ENCODE results near the gene PAK5. TPM values are rescaled to one million over a fixed set of nuclear protein-coding genes. Genes with fewer than 3 reads are reported as not detected.
A peak's percentile ranks its signal among the peaks of the same experiment; 100 is the strongest.

The PAK5 gene
- total RNA-seq, 2 donors from 2014 or later, result not detected

DNA sequence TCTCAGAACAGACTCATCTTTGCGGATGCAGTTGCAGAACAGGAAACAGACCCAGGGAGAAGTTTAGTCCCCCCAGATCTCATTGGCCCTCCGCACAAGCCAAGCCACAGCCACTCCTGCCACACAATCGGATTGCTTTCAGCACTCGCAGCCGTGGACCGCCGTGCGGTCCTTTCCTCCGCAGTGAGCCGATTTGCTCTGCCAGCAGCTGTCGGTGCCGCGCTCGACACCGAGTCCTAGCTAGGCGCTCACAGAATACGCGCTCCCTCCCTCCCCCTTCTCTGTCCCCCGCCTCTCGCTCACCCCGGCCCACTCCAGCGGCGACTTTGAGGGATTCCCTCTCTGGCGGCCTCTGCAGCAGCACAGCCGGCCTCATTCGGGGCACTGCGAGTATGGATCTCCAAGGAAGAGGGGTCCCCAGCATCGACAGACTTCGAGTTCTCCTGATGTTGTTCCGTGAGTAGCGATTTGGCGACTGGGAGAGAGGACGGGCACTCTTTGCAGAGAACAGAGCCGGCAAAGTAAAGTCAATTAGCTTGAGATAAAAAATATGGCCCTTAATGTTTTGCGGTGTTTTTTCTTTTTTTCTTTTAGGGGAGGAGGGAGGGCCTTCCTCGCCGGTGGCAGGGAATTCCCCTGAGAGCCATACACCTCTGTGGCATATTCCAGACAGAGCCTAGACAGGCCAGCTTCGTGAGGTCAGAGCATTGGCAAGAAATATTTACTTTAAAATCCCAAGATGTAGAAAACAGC, 324.2 kb downstream of the PAK5 start, which contains the start of gene LAMP5:
LAMP5 (plus strand) TSS at position 130 of the 753 bp plus-strand sequence; CDS start at position 393, 263 bp downstream.
- DNase-seq, result peak; percentile 36
- peak; percentile 56 to 70 for ATAC-seq
- intact Hi-C loops (cut with DNase I), result no loop called here

DNA sequence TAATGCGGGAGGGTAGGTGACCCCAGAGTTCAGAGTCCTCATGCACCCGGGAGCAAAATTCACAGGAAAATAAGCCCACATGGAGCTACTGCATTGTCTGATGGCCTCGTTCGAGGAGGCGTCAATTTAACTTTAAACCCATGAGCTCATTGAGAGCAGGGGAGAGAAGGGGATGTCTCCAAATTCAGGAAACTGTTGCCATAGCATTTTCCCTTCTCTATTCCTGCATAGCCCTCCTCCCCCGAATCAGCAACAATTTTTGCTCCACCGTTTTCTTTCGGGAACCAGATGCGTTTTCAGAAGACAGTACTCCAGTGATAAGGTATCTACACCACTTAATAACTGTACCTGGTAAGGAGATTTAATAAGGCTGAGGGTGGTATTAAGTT, 324.8 kb downstream of the PAK5 start:
- DNase-seq (no peak), ATAC-seq (no peak)
- intact Hi-C loops (cut with DNase I), result no loop called here

DNA sequence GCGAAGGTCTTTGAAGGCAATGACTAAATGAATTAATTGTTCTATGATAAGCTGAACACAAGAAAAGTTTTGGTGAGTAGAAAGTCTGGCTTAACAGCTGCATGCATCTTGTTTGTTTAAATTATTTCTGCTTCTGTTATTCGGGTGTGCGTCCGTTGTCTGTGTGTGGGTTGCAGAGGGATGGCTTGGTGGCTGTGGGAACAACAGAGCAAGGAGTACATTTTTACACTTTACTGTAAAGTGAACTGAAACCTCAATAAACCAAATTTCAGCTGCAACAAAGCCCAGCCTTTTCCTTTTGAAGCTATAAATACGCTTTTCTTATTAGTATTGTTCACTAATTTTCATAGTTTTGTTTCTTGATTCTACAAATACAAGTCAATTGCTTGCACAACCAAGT, 328.0 kb downstream of the PAK5 start:
- intact Hi-C loops (cut with DNase I), result no loop called here
- ATAC-seq (no peak), DNase-seq (no peak)

DNA sequence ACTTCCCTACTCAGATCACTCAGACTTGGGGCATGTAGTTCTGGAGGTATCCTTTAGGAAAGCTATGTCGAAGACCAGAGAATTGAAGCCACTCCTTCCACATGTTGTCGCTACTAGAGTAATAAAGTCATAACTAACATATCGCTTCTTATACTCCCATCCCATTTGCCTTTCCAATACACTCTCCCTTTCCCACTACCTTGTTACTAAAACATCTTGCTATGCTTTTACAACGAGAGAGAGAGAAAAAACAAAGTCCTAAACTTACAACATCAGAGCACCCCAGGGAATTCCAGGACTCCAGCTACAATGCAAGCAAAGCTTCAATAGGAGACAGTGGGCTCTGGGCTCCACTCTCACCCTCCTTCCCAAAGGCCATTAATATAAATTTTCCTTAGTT, 329.6 kb downstream of the PAK5 start:
- ATAC-seq, result no peak
- DNase-seq, result no peak
- intact Hi-C loops (cut with DNase I), result no loop called here

DNA sequence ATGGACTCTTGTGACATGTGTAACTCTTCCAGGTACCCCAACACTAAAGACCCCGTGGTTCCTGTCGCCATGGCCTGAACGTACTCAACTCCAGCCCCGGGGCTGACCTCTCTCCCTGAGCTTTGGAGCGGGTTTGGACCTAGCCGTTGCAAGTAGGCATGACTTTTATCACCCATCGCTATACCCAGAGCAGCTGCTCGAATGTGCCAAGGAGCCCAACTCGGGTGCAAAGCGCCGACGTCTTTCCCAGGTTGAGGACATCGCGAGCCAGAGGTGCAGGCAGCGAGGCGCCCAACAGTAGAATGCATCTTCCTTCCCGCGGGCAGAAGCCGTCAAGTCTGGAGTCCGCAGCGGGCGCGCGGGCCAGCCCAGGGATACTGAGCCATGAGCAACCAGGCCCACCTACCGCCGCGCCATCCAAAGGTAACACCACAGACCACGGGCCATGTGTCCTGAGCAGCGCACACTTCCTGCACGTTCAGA, 330.1 kb downstream of the PAK5 start:
- no peak for DNase-seq
- no peak for ATAC-seq
- intact Hi-C loops (cut with DNase I), result no loop called here

DNA sequence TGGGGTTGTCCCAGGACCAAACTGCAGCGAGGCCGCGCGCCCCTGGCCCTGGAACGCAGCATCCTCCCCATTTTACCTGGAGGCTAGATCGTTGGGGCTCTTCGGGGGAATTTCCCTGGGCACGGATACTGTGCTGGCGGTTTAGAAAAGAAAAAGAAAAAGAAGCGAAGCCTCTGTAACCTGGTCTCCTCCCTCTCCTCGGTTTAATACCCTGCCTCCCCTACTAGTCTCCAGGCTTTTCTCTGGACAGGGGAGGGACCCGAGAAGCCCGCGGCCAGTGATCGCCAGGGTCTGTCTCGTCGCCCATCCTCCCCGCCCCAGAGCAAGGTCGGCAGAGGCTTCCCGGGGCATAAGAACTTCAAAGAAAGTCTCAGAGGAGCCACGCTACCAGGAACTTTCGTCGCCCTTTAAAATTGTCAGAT, 330.6 kb downstream of the PAK5 start:
- intact Hi-C loops (cut with DNase I), result no loop called here
- no peak for ATAC-seq
- no peak for DNase-seq

DNA sequence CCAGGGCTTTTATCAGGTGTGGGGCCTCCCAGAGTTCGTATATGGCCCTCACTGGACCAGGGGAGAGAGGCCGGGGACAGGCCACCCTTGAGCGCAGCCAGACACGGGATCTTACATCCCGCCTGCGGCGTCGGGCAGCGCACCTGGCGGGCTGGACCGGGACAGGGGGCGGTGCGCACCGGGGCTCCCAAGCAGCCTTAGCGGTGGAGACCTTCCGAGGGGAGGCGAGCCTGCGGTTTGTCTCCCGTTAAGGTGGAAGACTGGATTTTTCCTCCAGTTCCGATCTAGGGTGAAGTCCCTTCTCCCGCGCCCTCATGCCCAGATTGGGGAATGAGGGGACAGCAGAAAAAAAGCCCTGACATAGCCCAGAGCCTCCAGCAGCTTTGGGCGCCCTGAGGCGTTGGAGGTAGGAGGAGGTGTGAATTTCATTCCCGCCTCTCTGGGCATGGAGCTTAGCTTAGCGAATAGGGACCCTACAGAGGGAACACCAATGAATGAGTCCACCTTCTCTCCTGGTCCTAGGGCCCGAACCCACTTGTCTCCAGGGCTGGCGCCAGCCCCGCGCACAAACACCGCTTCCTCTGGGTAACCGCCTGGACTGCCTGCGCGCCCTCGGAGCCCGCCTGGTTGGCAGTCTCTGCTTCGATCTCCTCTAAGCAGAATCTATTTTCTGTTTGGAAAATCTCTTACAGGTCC, 331.2 kb downstream of the PAK5 start:
- DNase-seq (no peak), ATAC-seq (no peak)
- intact Hi-C loops (cut with DNase I), result no loop called here

DNA sequence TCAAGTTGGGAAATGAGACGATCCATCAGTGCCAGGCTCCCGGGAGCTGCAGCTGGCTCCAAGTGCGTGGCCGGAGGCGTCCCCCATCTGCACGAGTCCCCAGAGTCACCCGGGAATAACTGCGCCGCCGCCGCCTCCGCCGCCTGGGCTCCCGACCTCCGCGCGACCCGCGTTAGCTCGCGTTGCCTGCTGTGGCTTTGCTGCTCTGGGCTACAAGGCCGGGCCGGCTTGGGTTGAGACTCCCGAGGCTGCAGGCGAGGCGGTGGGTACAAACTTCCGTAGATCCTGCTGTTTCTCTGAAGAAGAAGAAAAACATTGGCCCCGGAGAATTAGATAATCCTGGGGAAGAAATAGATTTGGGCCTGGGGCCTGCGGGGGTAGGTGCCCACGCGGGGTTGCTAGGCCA, 331.9 kb downstream of the PAK5 start:
- no peak for DNase-seq
- no peak for ATAC-seq
- intact Hi-C loops (cut with DNase I), result no loop called here

DNA sequence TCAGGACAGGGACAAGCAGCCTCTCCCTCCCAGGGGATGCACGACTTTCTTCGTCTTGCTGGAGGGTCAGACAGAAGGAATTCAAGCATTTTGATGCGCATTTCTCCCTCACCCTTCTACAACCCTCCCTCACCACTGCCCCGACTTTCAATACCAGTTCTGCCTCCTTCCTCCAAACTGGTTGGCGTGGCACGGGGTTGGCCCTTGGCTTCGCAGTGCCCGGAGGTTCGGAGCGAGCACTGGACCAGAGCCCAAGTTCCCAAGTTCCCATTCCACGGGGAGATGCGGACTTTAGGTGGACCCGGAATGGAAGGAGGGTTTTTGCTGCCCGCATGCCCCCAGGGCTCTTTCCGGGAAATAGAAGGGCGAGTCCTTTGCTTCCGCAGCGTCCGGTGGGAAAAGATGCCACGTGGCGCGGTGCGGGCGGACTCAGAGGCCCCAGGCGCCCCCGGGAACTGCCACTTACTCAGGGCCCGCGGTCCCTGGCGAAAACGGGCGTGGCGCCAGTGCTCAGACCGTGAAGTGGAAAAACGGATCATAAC, 332.5 kb downstream of the PAK5 start:
- DNase-seq (no peak), ATAC-seq (no peak)
- intact Hi-C loops (cut with DNase I), result no loop called here

DNA sequence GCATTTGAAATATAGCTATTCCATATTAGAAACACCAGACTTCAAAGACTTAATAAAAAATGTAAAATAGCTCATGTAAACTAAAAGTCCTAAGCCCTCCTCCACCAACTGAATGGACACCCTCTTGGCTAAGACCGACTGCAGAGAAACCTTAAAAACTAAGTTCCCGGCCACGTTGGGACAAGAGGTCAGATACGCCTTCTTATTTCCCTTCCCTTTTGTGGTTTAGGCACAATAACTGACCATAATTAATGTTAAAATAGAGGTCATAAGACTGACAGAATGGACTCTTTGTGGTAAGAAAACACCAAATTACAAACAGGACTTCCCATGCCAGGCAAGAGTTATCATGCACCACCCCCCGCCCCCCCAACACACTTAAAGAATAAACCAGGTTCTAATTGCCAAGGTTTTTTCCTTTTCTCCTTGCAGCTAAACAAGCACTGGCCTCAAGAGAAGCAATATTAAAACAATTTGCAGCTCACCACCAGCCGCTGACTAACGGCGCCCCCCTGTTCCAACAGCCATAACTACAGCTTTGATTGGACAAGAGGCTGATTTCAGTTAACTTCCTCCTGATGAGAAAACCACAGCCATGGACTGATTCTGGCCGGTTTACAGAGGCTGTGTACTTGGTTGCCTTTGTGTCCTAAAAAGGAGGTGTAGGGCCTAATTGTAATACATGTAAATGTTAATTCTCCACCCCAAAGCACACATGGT, 335.2 kb downstream of the PAK5 start:
- intact Hi-C loops (cut with DNase I), result no loop called here
- ATAC-seq, result peak in 1 of 2 donors; percentile 12
- no peak for DNase-seq

DNA sequence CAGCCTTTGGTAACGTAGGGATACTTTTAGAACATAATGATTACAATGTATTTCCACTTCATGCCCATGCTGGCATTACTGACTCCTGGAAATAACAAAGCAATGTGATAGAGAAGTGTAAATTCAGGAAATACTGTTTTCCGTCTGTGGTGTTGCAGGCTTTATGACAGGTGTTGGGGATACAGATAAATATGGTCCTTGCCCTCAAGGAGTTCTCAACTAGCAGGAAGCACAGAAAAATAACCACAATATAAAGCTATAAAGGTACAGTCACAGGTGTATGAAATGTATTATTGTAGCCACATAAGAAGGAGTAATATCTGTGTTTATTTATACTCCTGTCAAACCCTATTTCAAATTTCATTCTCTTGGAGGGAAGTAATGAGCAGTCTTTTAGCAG, 337.4 kb downstream of the PAK5 start:
- DNase-seq (no peak), ATAC-seq (no peak)
- intact Hi-C loops (cut with DNase I), result no loop called here

DNA sequence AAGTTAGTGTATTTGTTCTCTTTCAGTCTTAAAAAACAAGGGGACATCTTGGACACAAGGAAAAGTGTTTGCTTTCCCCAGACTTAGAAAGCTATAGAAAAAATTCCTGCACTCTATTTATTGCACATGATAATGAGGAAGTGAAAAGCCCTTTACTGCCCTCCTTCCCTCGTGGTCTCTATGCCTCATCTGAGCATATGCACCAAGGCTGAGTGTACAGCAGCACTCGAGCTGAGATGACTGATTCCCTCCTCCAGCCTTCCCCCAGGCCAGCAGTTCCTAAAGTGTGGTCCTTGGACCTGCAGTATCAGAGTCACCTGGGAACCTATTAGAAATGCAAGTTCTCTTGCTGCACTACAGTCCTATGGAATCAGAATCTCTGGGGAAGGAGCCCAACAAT, 338.8 kb downstream of the PAK5 start:
- ATAC-seq (peak in 1 of 2 donors; percentile 26), DNase-seq (no peak)
- intact Hi-C loops (cut with DNase I), result no loop called here

DNA sequence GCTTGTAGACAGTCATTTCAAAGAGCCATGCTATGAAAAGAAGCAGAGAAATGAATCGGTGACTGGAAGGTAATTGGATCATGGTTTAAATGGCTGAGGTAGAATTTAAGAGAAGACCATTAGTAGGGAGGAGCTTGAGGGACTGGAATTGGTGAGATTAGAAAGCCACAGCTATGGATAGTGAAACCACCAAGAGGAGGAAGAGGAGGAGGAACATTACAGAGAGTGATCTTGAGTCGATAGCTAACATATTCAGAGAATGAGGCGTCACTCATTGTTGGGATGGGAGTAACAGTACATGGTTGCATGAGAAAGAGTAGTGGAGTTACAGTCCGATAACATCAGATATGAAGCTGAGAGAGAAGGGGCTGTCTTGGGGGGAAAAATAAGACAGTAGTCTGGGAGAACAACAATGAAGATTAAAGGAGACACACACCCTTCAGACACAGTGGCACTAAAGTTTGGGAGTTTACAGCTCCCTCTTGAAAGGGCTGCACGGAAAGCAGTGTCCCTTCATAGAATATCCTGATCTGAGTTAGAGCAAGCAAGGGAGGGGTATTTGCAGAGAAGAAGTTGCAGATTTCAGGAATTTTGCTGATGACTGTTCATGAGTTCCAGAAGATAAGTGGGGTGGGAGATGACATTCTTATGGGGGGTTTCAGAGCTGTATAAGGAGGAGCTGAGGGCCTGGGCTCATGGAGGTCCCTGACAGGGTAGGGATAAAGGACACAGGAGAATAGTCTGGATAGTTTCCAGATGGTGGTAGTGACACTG, 339.6 kb downstream of the PAK5 start:
- intact Hi-C loops (cut with DNase I), result no loop called here
- DNase-seq (no peak), ATAC-seq (no peak)

DNA sequence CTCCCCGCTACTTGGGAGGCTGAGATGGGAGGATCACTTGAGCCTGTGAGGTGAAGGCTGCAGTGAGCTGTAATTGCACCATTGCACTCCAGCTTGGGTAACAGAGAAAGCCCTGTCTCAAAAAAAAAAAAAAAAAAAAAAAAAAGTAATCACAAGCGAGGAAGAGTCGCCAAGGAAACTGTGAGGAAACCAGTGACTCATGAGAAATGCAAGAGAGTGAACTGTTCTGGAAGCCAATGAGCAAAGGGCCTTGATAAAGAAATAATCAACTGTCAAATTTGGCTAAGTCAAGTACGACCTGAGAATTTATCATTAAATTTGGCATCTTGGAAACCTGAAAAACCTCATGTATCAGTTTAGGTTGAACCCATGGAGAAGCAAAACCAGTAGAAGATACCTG, 340.6 kb downstream of the PAK5 start:
- intact Hi-C loops (cut with DNase I), result no loop called here
- no peak for DNase-seq
- ATAC-seq, result no peak

DNA sequence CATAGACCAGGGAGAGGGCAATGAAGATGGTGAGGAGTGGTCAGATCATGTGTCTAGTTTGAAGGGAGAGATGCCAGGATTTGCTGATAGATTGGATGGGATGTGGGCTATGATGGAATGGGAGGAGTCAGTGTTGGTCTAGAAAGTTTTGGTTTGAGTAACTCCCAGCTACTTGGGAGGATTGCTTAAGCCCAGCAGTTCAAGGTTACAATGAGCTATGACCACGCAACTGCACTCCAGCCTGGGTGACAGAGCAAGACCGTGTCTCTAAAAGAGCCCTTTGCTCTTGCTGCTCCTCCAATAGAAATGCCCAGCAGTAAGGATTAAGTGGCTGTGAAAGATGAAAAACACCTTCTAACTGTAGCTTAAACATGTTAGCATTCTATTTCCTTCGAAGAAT, 342.7 kb downstream of the PAK5 start:
- no peak for ATAC-seq
- DNase-seq, result no peak
- intact Hi-C loops (cut with DNase I), result no loop called here

DNA sequence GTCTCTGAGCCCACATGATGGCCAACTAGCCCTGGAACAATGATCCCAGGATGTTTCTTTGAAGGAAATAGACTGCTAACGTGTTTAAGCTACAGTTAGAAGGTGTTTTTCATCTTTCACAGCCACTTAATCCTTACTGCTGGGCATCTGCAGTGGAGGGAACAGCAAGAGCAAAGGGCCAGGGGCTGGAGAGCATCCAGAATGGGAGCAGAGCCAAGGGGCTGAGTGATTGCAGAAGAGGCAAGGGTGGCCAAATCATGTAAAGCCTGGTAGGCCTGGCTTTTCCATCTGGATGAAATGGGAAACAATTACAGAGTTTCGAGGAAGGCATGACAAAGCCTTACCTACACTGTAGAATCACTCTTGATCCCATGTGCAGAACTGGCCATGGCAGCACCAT, 343.2 kb downstream of the PAK5 start:
- ATAC-seq (no peak), DNase-seq (no peak)
- intact Hi-C loops (cut with DNase I), result no loop called here

DNA sequence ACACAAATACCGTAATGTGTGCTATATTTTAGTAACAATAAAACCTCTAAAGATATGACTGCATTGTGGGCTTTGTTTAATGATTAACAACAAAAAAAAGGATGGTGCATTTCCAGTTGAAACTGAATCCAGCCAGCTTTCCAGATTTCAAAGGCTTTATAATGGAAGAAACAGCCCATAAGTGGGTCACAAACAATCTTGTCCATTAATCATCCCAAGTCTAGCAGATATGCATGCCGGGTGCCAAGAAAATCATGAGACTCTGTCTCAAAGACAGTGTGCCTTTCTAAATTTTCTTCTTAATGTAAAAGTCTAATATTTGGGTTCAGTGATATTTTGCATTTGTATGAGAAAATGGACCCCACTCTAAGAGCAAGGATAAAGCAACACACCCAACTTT, 345.1 kb downstream of the PAK5 start:
- ATAC-seq (no peak), DNase-seq (no peak)
- intact Hi-C loops (cut with DNase I), result no loop called here

DNA sequence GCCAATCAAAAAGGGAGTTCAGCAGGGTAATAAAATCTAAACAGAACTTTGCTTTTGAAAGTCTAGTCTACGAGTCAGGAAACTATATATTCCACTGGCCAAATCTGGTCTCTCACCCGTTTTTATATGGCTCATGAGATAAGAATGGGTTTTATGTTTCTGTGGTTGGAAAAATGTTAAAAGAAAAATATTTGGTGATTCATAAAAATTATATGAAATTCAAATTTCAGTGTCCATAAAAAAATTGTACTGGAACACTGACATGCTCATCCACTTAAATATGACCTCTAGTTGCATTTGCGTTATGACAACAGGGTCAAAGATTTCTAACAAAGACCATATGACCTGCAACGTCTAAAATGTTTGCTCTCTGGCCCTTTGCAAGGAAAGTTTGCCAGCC, 346.8 kb downstream of the PAK5 start:
- intact Hi-C loops (cut with DNase I), result no loop called here
- no peak for ATAC-seq
- DNase-seq, result no peak

DNA sequence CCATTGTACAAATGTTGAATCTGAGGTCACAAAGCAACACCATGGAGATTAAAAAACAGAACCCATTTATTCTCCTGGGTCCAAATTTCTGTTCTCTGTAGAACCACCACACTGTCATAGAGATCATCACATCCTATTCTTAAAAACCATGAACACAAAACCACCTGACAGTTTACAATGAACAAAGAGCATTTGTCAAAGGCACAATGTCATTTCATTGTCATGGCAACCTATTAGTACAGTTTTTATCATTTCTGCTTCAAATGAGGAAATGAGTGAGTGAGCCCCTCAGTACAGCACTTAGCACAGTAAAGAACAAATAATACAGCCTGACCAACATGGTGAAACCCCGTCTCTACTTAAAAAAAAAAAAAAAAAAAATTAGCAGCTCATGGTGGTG, 347.6 kb downstream of the PAK5 start:
- DNase-seq (no peak), ATAC-seq (no peak)
- intact Hi-C loops (cut with DNase I), result no loop called here

Data from left cardiac atrium (tissue), 4 donors.